HepG2 (cell line): Measurements from ENCODE around the gene AGO4. TPM values are rescaled to one million over a fixed set of nuclear protein-coding genes. Genes with fewer than 3 reads are reported as not detected.

Experiments used
- ATF7 ChIP-seq, 2 experiments: fragments of 450-650 bp in 1 of 2; sonication (generic) in 1 of 2; formaldehyde crosslinking in 1 of 2; IDR thresholded peaks; 2 replicates each; pipeline versions ENCODE4 v1.4.0 to v1.6.1; 2016 to 2020; ENCODE audit warnings: antibody characterized with exemption in 1 of 2, mild to moderate bottlenecking in 1 of 2, missing genetic modification reagents in 1 of 2
- NFIC ChIP-seq: IDR thresholded peaks from 2 replicates; pipeline ENCODE4 v1.6.1; 2012; ENCODE audit warnings: mild to moderate bottlenecking, low read length, inconsistent platforms
- NR0B2 ChIP-seq: sonication (generic); formaldehyde crosslinking; IDR thresholded peaks from 2 replicates; pipeline ENCODE4 v1.4.0; 2020; ENCODE audit warnings: mild to moderate bottlenecking, missing genetic modification reagents
- NRL ChIP-seq: sonication (generic); formaldehyde crosslinking; IDR thresholded peaks from 2 replicates; pipeline ENCODE4 v1.5.0; 2020; ENCODE audit warnings: missing genetic modification reagents, mild to moderate bottlenecking, moderate library complexity, borderline replicate concordance
- PAWR ChIP-seq: sonication (generic); formaldehyde crosslinking; IDR thresholded peaks from 2 replicates; pipeline ENCODE4 v1.4.0; 2020; ENCODE audit warnings: missing genetic modification reagents, mild to moderate bottlenecking, borderline replicate concordance
- SAFB2 ChIP-seq: sonication (generic); formaldehyde crosslinking; IDR thresholded peaks from 2 replicates; pipeline ENCODE4 v1.5.1; 2020; ENCODE audit warnings: missing genetic modification reagents, low read depth, mild to moderate bottlenecking, borderline replicate concordance
- SNAPC4 ChIP-seq: sonication (generic); formaldehyde crosslinking; IDR thresholded peaks from 2 replicates; pipeline ENCODE4 v1.4.0; 2020; ENCODE audit warnings: mild to moderate bottlenecking, missing genetic modification reagents
- TBP ChIP-seq: sonication (generic); formaldehyde crosslinking; IDR thresholded peaks from 2 replicates; pipeline ENCODE4 v1.5.0; 2020; ENCODE audit warnings: missing genetic modification reagents
- TCF7 ChIP-seq: sonication (generic); IDR thresholded peaks from 2 replicates; pipeline ENCODE4 v1.6.1; 2016; ENCODE audit warnings: antibody characterized with exemption, low read depth
- TFAP4 ChIP-seq: sonication (generic); IDR thresholded peaks from 2 replicates; pipeline ENCODE4 v1.6.1; 2016; ENCODE audit warnings: low read depth, borderline replicate concordance
- ZNF180 ChIP-seq: sonication (generic); formaldehyde crosslinking; IDR thresholded peaks from 2 replicates; pipeline ENCODE4 v1.4.0; 2020; ENCODE audit warnings: low read depth, missing genetic modification reagents, borderline replicate concordance
- ZNF468 ChIP-seq: sonication (generic); formaldehyde crosslinking; IDR thresholded peaks from 2 replicates; pipeline ENCODE4 v1.8.0; 2022; ENCODE audit warnings: mild to moderate bottlenecking, moderate library complexity, missing genetic modification reagents
- ZNF619 ChIP-seq: sonication (generic); formaldehyde crosslinking; IDR thresholded peaks from 2 replicates; pipeline ENCODE4 v1.4.0; 2020; ENCODE audit warnings: mild to moderate bottlenecking, missing genetic modification reagents
- ZNF75D ChIP-seq: sonication (generic); formaldehyde crosslinking; IDR thresholded peaks from 2 replicates; pipeline ENCODE4 v1.8.1; 2023; ENCODE audit warnings: missing genetic modification reagents, mild to moderate bottlenecking, borderline replicate concordance
- ZSCAN20 ChIP-seq: sonication (generic); formaldehyde crosslinking; IDR thresholded peaks from 2 replicates; pipeline ENCODE4 v1.4.0; 2020; ENCODE audit warnings: missing genetic modification reagents, mild to moderate bottlenecking, borderline replicate concordance
- ZSCAN31 ChIP-seq: sonication (generic); formaldehyde crosslinking; IDR thresholded peaks from 2 replicates; pipeline ENCODE4 v1.5.0; 2020; ENCODE audit warnings: low read depth, mild to moderate bottlenecking, missing genetic modification reagents
- ZXDC ChIP-seq: sonication (generic); formaldehyde crosslinking; IDR thresholded peaks from 2 replicates; pipeline ENCODE4 v1.5.0; 2020; ENCODE audit warnings: mild to moderate bottlenecking, missing genetic modification reagents
- polyA plus RNA-seq, 8 experiments: library from polyadenylated mRNA; depleted of rRNA in 3 of 8; stranded (reverse) in 7 of 8; unstranded in 1 of 8; fragments of >200 nt; fragmentation: Illumina TruSeq in 4 of 8; extraction: Trizol in 4 of 8; gene quantifications; 2 replicates each; pipeline versions ENCODE4 v1.2.1 to v1.2.3, GENCODE V29; 2011 to 2016; ENCODE audit warnings: low read depth in 4 of 8, missing spikeins in 1 of 8, mixed read lengths in 1 of 8; ENCODE audit not compliant: insufficient read depth in 1 of 8
- total RNA-seq, 5 experiments: library from RNA; depleted of rRNA; stranded (reverse); fragments of >200 nt; fragmentation: Illumina TruSeq; extraction: Trizol; gene quantifications; 2 replicates each; pipeline ENCODE4 v1.2.3, GENCODE V29; 2016; ENCODE audit warnings: low read depth in 1 of 5
- TF ChIP-seq, protein P1 (sequence below): sonication (generic); formaldehyde crosslinking; conservative IDR thresholded peaks from 2 replicates; pipeline ENCODE4 v1.4.0; 2020; ENCODE audit warnings: missing genetic modification reagents

Gene AGO4
- total and polyA plus RNA-seq, 2 of the 13 experiments (the other 11 are each of a cell fraction or from before 2014, with no cell fraction given), result 6.0 to 13.8 TPM

- 0 out of 2 replicates have a peak, but pooled peaks have one; percentile 26 for TF ChIP-seq NR0B2
- TF ChIP-seq SAFB2 (CRISPR knock-in tag), result no peak
- no peak for TF ChIP-seq ATF7 (IDR thresholded peaks at IDR 0.05)
- TF ChIP-seq ATF7 (CRISPR knock-in tag; IDR thresholded peaks at IDR 0.05), result no peak
- no peak for TF ChIP-seq SNAPC4 (CRISPR knock-in tag)
- no peak for TF ChIP-seq ZXDC (CRISPR knock-in tag)
- TF ChIP-seq ZSCAN20 (CRISPR knock-in tag), result no peak
- no peak for TF ChIP-seq ZNF468 (CRISPR knock-in tag)
- TF ChIP-seq TCF7, result no peak
- TF ChIP-seq TBP (CRISPR knock-in tag), result no peak
- no peak for TF ChIP-seq NFIC
- no peak for TF ChIP-seq PAWR
- peak; percentile 61 for TF ChIP-seq ZSCAN31 (CRISPR knock-in tag)
- 0 out of 2 replicates have a peak, but pooled peaks have one; percentile 9 for TF ChIP-seq ZNF619 (CRISPR knock-in tag)
- TF ChIP-seq, protein P1, sequence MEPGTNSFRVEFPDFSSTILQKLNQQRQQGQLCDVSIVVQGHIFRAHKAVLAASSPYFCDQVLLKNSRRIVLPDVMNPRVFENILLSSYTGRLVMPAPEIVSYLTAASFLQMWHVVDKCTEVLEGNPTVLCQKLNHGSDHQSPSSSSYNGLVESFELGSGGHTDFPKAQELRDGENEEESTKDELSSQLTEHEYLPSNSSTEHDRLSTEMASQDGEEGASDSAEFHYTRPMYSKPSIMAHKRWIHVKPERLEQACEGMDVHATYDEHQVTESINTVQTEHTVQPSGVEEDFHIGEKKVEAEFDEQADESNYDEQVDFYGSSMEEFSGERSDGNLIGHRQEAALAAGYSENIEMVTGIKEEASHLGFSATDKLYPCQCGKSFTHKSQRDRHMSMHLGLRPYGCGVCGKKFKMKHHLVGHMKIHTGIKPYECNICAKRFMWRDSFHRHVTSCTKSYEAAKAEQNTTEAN (CRISPR knock-in tag), result no peak; the same call in 1 of the 2 replicates
- no peak for TF ChIP-seq TFAP4
- TF ChIP-seq ZNF180 (CRISPR knock-in tag), result no peak
- no peak for TF ChIP-seq ZNF75D (CRISPR knock-in tag)
- no peak; the same call in 1 of the 2 replicates for TF ChIP-seq NRL
These were observed 75.3 kb downstream of the AGO4 start, which contains the start of gene AGO1 (continued) for GRCh38 chr1:35882945-35883634.
